ENCODE results near the gene ACSF3.

ACSF3 gene

GRCh38 chr16:89197633-89198416 is 104.2 kb downstream of the ACSF3 start:
- DNase-seq (ENCODE audit: low read depth in 3 of 3, low spot score in 1 of 3): no peak

GRCh38 chr16:89198417-89199240 is 105.0 kb downstream of the ACSF3 start:
- no peak for DNase-seq (ENCODE audit: low read depth in 3 of 3, low spot score in 1 of 3)

- DNase-seq (ENCODE audit: low read depth in 3 of 3, low spot score in 1 of 3): no peak
Measured at GRCh38 chr16:89199241-89200123, 105.8 kb downstream of the ACSF3 start.

GRCh38 chr16:89200124-89200849 is 106.6 kb downstream of the ACSF3 start, which contains the start of gene SLC22A31:
SLC22A31 (minus strand) TSS chr16:89200537; CDS start chr16:89200501, 36 bp downstream.
- DNase-seq (ENCODE audit: low read depth in 3 of 3, low spot score in 1 of 3): no peak

GRCh38 chr16:89200850-89201411 is 107.3 kb downstream of the ACSF3 start:
- no peak for DNase-seq (ENCODE audit: low read depth in 3 of 3, low spot score in 1 of 3)

- DNase-seq (ENCODE audit: low read depth in 3 of 3, low spot score in 1 of 3): peak; percentile 49 to 77 (median 69)
Measured at GRCh38 chr16:89201439-89202377, 108.1 kb downstream of the ACSF3 start.

GRCh38 chr16:89202422-89203215 is 109.0 kb downstream of the ACSF3 start:
- DNase-seq (ENCODE audit: low read depth in 3 of 3, low spot score in 1 of 3): no peak
